ENCODE measurements around the gene TGFBRAP1.

Gene TGFBRAP1

GRCh38 chr2:105337122-105338019 lies 7.8 kb upstream of the TGFBRAP1 start, which contains the start of gene C2orf49:
TSS of gene C2orf49 (plus strand) at chr2:105337540. CDS start at chr2:105337588, 48 bp downstream.
- H4K20me1 ChIP-seq = peaks cover 0 to 14% (median 6%) of the 10 kb centered on the region in 11 experiments; a peak in 6 of 22 replicates
- H3K36me3 ChIP-seq = peaks cover 33 to 54% (median 41%) of the 10 kb centered on the region in 11 experiments
- peak within 1 kb of the TSS; percentile 78 to 97 (median 90) for H3K4me3 ChIP-seq
- TF ChIP-seq Cebpa-rat (IDR thresholded peaks at IDR 0.05) = no peak
- no peaks in the 10 kb centered on the region for H3K27me3 ChIP-seq
- peak within 1 kb of the TSS; percentile 78 to 98 (median 95) for H3K4me2 ChIP-seq
- peak within 1 kb of the TSS; percentile 95 to 100 (median 98) for H3K27ac ChIP-seq
- peak within 1 kb of the TSS; percentile 93 to 99 (median 97) for H3K9ac ChIP-seq
- H3K9me3 ChIP-seq (replicated peaks in 1 of 11) = no peaks in the 10 kb centered on the region
- H3K4me1 ChIP-seq = peaks cover 18 to 39% (median 24%) of the 10 kb centered on the region in 10 experiments

GRCh38 chr2:105336786-105337121 lies 7.2 kb upstream of the TGFBRAP1 start:
- no peaks in the 10 kb centered on the region for H3K9me3 ChIP-seq (replicated peaks in 1 of 11)
- TF ChIP-seq Cebpa-rat (IDR thresholded peaks at IDR 0.05) = no peak
- H4K20me1 ChIP-seq = peaks cover 0 to 14% (median 5%) of the 10 kb centered on the region in 11 experiments; a peak in 6 of 22 replicates
- no peaks in the 10 kb centered on the region for H3K27me3 ChIP-seq
- H3K4me3 ChIP-seq = peak overlapping the region; percentile 78 to 97 (median 90)
- peak overlapping the region; percentile 78 to 95 (median 87) for H3K4me2 ChIP-seq
- peaks cover 27 to 48% (median 35%) of the 10 kb centered on the region in 11 experiments for H3K36me3 ChIP-seq
- peaks cover 18 to 39% (median 24%) of the 10 kb centered on the region in 10 experiments for H3K4me1 ChIP-seq
- peak overlapping the region; percentile 93 to 99 (median 97) for H3K9ac ChIP-seq
- peak overlapping the region; percentile 95 to 100 (median 98) for H3K27ac ChIP-seq

DNA sequence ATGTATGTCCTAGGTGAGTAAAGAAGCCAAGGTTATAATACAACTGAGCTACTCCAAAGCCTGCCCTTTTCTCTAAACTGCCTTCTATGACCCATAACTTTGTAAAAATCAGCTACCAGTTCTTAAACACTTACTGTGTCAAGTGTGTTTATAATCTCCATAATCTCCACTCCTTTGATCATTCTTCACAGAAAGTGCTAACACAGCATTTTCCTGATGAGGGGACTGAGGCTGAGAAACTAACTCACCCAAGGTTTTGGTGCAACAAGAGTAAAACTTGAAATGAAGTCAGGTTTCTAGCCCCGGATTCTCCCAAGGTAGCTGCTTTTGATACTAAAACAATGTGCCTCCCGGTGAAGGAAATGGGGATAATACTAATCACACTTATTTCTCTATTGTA lies 5.9 kb upstream of the TGFBRAP1 start:
- Histone ChIP-seq H3K4me2 (no peak overlapping the region; a peak in 1 of 22 replicates), H3K4me1 (peaks cover 23 to 44% (median 28%) of the 10 kb centered on the region in 10 experiments), H3K9me3 (replicated peaks in 1 of 11) (no peaks in the 10 kb centered on the region), H3K36me3 (peaks cover 14 to 35% (median 22%) of the 10 kb centered on the region in 11 experiments), H3K9ac (peak overlapping the region in 2 of 11 experiments; percentile 11 to 17; a peak in 1 of 22 replicates), H3K4me3 (no peak overlapping the region), H3K27me3 (no peaks in the 10 kb centered on the region), H4K20me1 (peaks cover 0 to 13% (median 0%) of the 10 kb centered on the region in 11 experiments; a peak in 6 of 22 replicates), H3K27ac (no peak overlapping the region)
- no peak for TF ChIP-seq Cebpa-rat (IDR thresholded peaks at IDR 0.05)

DNA sequence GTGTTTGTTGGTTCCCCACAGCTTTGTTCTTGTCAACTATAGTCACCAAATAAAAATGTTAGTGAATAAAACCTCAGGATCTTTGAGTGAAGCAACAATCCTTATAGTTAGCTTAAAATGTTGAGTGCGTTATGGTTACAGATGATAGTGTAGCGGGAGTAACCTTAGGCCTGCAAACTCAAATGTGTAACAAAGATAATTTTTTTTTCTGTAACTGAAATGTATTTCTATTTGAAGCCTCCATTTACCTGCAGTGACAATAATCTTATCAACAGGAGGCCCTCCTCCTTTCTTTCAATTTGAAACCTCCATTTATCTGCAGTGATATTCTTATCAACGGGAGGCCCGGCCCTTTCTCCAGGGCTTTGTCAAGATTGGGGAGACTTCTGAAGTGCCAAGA lies 4.7 kb upstream of the TGFBRAP1 start:
- Histone ChIP-seq H3K27me3 (no peaks in the 10 kb centered on the region), H3K27ac (no peak overlapping the region), H3K4me3 (no peak overlapping the region), H3K36me3 (peaks cover 1 to 22% (median 11%) of the 10 kb centered on the region in 11 experiments; a peak in 17 of 22 replicates), H4K20me1 (peaks cover 0 to 5% (median 0%) of the 10 kb centered on the region in 11 experiments; a peak in 5 of 22 replicates), H3K4me1 (peaks cover 28 to 47% (median 32%) of the 10 kb centered on the region in 10 experiments), H3K4me2 (no peak overlapping the region; a peak in 1 of 22 replicates), H3K9me3 (replicated peaks in 1 of 11) (no peaks in the 10 kb centered on the region), H3K9ac (peak overlapping the region in 1 of 11 experiments; percentile 8; a peak in 1 of 22 replicates)
- no peak for TF ChIP-seq Cebpa-rat (IDR thresholded peaks at IDR 0.05)

DNA sequence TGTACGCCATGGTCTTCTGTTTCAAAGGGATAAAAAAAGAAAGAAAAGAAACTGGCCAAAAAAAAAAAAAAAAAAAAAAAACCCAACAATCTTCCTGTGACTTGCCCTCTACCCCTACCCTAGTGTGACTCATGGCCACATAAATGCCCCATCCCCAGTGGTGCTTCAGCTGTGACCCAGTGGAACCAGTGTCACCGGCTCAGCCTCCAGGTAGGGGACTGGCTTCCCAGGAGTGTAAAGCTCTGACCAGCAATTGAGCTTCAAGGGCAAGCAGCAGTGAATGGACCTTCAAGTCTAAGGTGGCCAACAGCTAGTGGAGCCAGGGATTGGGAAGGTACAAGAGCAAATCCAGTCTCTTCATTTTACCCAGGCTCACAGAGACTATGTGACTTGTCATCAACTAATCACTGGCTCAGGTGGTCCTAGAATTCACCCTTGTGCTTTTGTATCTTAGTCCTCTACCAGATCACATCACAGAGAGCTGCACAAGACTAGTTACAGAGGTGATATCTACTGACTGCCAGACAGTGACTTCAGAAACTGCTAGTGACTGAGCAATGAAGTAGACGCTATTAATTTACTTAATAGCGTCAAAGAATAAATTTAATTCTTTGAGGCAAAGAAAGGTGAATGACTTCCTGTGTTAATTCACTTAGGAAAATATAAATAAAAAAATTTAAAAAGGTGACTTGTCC lies 1.3 kb upstream of the TGFBRAP1 start:
- peaks cover 0 to 21% (median 12%) of the 10 kb centered on the region in 11 experiments; a peak in 16 of 22 replicates for H3K36me3 ChIP-seq
- no peak overlapping the region for H3K4me3 ChIP-seq
- peaks cover 0 to 29% (median 16%) of the 10 kb centered on the region in 11 experiments; a peak in 10 of 22 replicates for H4K20me1 ChIP-seq
- peak overlapping the region in 5 of 11 experiments; percentile 91 to 99 (median 92); a peak in 7 of 22 replicates for H3K9ac ChIP-seq
- no peak for TF ChIP-seq Cebpa-rat (IDR thresholded peaks at IDR 0.05)
- peaks cover 23 to 40% (median 30%) of the 10 kb centered on the region in 10 experiments for H3K4me1 ChIP-seq
- peak overlapping the region; percentile 71 to 95 (median 91) for H3K4me2 ChIP-seq
- no peaks in the 10 kb centered on the region for H3K27me3 ChIP-seq
- H3K9me3 ChIP-seq (replicated peaks in 1 of 11) = no peaks in the 10 kb centered on the region
- peak overlapping the region in 2 of 11 experiments; percentile 98 to 99; a peak in 3 of 22 replicates for H3K27ac ChIP-seq

- H3K36me3 ChIP-seq = peaks cover 8 to 24% (median 15%) of the 10 kb centered on the region in 11 experiments; a peak in 20 of 22 replicates
- TF ChIP-seq Cebpa-rat (IDR thresholded peaks at IDR 0.05) = no peak
- no peaks in the 10 kb centered on the region for H3K27me3 ChIP-seq
- peak overlapping the region; percentile 79 to 99 (median 94) for H3K9ac ChIP-seq
- H3K4me3 ChIP-seq = peak overlapping the region; percentile 63 to 84 (median 73)
- peaks cover 0 to 45% (median 27%) of the 10 kb centered on the region in 11 experiments; a peak in 15 of 22 replicates for H4K20me1 ChIP-seq
- H3K9me3 ChIP-seq (replicated peaks in 1 of 11) = no peaks in the 10 kb centered on the region
- H3K27ac ChIP-seq = peak overlapping the region; percentile 80 to 99 (median 97); a peak in 21 of 22 replicates
- peak overlapping the region; percentile 86 to 100 (median 94) for H3K4me2 ChIP-seq
- H3K4me1 ChIP-seq = peaks cover 39 to 46% (median 43%) of the 10 kb centered on the region in 10 experiments
Observed at GRCh38 chr2:105329197-105329554, 359 bp downstream of the TGFBRAP1 start.

GRCh38 chr2:105328281-105329196 lies 996 bp downstream of the TGFBRAP1 start:
- Histone ChIP-seq H4K20me1 (peaks cover 1 to 52% (median 31%) of the 10 kb centered on the region in 11 experiments; a peak in 17 of 22 replicates), H3K9ac (peak overlapping the region; percentile 79 to 99 (median 94)), H3K9me3 (replicated peaks in 1 of 11) (no peaks in the 10 kb centered on the region), H3K36me3 (peaks cover 7 to 17% (median 12%) of the 10 kb centered on the region in 11 experiments; a peak in 19 of 22 replicates), H3K27ac (peak overlapping the region; percentile 80 to 99 (median 97); a peak in 21 of 22 replicates), H3K27me3 (no peaks in the 10 kb centered on the region), H3K4me3 (peak overlapping the region; percentile 63 to 84 (median 73)), H3K4me2 (peak overlapping the region; percentile 86 to 100 (median 94)), H3K4me1 (peaks cover 45 to 53% (median 49%) of the 10 kb centered on the region in 10 experiments)
- no peak for TF ChIP-seq Cebpa-rat (IDR thresholded peaks at IDR 0.05)
